Stimulated activated naive CD4-positive, alpha-beta T cell (primary cell): Measurements from ENCODE around the gene CTDP1.

Experiments used
- DNase-seq, 6 experiments: peaks; one replicate each; lab custom pipeline; 2025; lab: John Stamatoyannopoulos, UW

Gene CTDP1

DNA sequence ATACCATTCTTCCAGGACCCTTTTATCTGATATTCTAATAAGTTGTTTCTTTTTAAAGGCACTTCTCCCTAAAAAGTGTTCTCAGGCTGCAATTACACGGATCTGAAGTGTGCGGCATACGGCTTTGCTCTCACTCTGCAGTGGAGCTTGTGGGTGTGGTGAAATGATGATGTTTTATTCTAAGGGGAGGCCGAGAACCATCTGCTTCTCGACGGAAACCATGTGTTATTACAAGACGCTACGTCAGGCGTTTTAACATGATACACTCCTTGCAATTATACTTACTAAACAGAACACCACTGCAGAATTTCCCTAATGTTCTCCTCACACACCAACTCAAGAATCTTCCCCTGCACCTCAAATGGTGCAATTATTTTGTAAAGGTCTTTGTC, 34.9 kb upstream of the CTDP1 start:
- no peak for DNase-seq

DNA sequence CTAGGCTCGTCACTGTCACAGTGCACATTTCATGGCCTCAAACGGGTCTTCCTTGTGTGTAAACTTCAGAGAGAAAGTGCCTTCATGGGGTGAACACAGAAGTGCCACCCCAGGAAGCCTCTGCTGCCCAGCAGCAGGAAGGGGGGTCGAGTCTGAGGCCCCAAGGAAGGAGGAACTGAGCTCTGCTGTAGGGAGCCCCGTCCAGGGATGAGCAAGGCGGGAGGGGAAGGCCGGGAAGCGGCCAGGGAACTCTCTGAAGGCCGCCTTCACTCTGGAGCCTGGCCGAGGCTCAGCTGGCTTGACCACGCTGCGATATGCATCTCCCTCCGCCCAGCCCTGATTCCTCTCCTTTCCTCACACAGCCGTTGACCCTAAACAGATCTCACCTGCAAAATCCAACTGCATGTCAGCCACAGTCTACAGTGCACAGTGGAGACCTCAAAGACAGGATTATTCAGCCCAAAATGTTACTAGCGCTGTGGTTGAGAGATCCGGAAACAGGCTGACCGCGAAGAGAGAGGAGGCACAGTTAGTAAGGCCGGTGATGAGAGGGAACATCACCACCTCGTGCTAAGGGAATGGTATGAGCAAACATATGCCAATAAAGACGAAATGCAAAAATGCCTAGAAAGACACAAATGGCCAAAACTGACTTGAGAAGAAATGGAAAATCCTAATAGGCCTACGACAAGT, 34.2 kb upstream of the CTDP1 start:
- no peak for DNase-seq

DNA sequence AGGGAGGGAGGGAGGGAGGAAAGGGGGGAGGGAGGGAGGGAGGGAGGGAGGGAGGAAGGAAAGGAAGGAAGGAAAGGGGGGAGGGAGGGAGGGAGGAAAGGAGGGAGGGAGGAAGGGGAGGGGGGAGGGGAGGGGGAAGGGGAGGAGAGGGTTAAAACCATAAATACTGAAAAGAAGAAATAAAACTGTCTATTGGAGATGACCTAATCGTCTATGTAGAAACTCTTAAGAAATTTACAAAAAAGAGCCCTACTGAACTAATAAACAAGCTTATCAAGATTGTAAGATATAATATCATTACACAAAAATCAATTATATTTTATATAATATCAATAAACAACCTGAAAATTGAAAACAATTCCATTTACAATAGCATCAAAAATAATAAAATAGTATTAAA, 32.3 kb upstream of the CTDP1 start:
- DNase-seq = no peak

DNA sequence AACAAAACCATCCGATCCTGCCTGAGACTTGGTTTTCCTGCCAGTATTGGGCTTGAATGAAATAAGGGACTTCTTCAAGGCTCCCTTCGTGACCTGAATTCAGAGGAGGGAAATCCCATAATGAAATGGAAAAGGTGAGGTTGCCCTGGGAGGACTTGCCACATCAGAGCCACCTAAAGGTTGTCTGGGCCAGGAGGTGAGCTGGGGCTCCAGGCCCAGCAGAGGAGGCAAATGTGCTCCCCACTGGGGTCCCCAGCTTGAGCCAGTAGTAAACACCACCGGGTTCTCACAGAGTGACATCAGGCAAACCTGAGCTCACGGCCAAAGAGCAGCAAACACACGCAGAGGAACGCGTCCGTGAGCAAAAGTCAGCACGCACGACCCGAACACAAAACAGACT, 28.6 kb upstream of the CTDP1 start:
- DNase-seq = no peak

DNA sequence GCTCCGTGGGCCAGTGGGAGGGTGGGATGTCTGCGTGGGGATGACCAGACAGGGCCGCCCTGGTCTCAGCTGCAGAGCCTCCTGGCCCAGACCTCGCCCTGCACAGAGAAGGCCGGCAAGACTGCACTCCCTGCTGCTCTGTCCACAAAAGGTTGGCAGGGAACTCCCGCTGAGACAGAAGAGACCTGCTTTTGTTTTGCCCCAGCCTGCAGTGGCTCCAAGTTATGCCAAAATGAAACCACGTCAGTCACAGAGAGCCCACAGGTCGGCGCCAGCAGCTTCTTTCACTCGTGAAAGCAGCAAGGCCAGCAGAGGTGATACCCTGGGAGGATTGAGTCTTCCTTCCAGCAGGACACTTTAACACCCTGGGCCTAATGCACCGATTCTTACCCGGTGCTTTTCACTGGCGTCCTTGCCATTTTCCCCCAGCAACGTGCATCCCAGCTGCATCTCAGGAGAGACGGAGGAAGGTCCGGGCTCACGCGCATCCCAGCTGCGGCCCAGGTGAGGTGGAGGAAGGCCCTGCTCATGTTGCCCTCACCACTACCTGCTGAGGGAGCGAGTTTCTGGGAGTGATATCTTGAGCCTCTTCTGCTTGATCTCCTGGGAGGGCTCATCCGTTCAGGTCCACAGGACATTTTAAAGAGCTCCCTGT, 22.1 kb upstream of the CTDP1 start:
- DNase-seq = no peak

DNA sequence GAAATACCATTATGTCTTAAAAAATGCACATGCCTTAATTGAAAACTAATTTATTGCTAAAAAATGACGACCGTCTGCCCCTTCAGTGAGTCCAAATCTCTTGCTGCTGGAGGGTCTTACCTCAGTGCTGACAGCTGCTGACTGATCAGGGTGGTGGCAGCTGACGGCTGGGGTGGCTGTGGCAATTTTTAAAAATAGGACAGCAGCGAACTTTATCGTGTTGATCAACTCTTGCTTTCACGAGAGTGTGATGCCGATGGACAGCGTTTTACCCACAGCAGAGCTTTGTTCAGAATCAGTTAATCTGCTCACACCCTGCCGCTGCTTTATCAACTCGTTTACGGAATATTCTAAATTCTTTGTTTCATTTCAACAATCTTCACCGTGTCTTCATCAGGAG, 21.2 kb upstream of the CTDP1 start:
- no peak for DNase-seq

DNA sequence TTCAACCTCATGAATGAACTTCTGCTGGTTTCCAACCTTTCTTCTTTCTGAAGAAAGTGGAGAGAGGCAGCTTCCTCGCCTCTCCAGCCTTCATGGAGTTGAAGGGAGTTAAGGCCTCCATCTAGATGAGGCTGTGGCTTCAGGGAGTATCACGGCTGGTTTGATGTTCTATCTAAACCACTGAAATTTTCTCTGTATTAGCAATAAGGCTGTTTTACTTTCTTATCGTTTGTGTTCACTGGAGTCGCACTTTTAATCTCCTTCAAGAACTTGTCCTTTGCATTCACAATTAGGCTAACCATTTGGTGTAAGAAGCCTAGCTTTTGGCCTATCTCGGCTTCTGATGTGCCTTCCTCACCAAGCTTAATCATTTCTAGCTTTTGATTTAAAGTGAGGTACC, 19.9 kb upstream of the CTDP1 start:
- no peak for DNase-seq

DNA sequence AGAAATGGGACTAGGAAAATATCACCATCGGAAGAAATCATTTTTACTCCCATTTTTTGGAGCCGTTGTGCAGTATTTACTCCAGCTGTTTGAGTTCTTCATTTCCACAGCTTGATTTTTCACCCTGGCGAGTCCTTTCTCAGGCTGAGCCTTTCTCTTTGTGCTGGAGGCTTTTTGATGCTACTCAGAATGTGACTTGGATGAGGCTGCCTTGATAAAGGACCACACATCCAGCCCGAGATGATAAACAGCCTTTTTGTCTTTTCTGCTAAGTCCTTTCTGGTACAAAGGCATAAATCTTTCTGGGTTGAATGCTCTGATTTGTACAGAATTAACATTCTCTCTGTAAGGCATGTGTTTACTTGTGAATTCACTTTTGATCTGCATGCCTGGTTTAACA, 17.6 kb upstream of the CTDP1 start:
- DNase-seq = no peak

DNA sequence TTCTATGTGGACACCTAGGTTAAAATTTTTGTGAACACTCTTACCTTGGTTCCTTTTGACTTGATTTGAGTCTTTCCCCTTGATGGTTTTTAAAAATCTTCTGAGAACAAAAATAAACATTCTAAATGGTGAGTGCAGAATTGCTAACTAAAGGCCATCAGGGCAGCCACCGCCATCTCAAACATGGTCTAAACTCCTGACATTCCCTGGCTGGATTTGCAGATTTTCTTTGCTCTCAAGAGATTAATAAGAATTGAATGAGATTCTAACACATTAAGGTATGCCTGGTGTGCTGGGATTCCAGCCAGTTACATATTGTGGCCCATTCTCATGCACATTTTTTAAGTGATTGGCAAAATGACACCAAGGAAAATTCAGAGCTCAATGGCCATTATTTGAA, 17.2 kb upstream of the CTDP1 start:
- DNase-seq = no peak

DNA sequence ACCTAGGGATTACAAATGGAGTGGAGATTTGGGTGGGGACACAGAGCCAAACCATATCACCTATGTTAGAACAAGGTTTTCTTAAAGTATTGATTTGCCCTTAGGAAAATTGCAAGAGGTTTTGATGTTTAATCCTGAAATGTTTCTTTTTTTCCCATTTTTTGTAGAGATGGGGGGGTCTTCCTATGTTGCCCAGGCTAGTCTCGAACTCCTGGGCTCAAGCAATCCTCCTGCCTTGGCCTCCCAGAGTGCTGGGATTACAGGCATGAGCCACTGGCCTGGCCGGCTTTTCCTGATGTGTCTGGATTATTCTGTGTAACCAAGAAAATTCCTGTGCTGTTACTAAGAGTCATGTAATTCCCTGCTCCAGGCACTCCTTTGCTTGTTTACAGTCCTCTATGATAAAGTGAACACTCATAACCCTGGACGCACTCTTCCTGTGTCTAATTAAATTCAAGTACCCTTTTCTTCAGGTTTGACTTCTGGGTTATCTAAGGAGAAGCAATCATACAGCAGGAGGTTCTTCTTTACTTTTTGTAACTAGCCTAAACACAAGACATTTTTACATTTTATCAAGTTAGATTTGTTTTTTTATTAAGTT, 15.0 kb upstream of the CTDP1 start:
- no peak for DNase-seq

DNA sequence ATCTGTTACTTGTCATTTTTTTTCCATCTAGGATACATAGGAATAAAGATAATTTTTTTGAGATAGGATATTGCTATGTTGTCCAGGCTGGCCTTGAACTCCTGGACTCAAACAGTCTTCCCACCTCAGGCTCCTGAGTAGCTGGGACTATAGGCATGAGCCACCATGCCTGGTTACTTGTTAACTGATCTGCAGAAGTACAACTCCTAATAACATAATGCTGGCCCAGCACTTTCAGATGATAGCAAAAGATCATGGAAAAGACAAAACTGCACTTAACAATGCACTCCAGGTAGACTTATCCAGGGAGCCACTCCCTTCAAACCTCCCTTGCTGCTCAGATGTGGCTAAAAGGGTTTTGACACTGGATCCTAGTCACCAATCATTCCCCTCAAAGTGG, 11.4 kb upstream of the CTDP1 start:
- DNase-seq = no peak

DNA sequence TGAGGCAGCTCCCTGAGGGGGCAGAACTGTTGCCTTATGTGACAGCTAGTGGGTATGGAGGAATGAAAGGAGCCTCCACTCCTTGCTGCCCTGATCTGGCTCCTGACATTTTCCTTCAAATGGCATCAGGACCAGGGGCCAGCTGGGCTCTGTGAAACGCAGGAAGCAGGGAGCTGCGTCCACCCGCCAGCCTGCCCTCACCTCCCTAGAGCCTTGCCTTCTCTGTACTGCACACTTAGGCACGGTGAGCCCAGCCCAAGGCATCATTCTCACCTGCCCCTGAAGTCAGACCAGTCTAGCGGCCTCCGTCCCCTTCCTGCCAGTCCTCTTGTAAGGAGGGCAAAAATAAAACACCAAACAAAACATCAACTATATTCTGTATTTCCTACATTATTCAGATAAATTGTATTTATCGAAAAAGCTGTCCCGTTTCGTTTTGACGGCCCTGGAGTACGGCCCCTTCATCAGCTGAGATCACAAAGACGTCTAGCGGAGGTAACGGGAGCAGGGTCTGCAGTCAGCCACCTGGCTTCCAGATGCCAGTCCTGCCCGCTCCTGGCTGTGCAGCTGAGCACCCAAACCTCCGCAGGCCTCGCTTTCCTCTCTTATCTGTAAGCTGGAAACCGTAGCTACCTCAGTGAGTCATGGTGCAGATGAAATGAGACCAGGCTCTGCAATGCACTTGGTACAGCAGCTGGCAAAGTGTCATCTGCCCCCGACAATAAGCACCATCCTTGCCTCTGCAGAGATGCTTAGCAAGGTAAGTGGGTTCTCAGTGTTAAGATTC, 6.9 kb upstream of the CTDP1 start:
- DNase-seq = no peak

DNA sequence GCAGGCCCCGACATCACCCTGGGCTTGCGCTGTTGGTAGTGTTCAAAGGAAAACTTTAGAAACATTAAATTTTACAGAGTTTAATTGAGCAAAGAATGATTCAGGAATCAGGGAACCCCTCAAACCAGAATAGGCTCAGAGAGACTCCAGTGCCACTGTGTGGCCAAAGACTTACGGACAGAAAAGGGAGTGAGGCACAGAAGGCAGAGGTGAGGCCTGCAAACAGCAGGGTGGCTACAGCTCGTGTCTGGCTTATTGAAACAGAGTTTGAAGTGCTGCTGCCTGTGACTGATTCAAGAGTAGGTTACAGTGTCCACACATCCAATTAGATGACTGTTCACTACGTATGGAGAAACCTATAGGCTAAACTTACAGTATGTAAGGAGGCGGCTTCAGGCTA, 2.4 kb upstream of the CTDP1 start:
- DNase-seq = no peak

DNA sequence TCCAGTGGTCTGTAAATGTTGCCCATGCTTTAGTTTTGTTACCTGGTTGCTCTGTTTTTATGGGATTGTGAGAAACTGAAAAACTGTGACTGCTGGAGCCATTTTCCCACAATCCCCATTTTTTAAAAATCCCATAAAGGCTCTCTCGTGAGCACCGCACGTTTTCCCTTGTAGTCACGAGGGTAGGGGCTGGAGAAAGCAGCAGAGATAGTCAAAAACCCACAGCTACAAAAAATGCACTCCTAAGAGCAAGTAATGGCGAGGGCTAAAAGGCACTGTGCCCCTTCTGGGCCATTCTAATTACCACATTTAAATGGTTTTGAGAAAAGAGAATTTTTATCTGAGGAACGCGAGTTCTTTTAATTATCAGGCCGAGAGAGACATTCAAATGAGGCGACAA, 1.8 kb upstream of the CTDP1 start:
- DNase-seq = no peak

DNA sequence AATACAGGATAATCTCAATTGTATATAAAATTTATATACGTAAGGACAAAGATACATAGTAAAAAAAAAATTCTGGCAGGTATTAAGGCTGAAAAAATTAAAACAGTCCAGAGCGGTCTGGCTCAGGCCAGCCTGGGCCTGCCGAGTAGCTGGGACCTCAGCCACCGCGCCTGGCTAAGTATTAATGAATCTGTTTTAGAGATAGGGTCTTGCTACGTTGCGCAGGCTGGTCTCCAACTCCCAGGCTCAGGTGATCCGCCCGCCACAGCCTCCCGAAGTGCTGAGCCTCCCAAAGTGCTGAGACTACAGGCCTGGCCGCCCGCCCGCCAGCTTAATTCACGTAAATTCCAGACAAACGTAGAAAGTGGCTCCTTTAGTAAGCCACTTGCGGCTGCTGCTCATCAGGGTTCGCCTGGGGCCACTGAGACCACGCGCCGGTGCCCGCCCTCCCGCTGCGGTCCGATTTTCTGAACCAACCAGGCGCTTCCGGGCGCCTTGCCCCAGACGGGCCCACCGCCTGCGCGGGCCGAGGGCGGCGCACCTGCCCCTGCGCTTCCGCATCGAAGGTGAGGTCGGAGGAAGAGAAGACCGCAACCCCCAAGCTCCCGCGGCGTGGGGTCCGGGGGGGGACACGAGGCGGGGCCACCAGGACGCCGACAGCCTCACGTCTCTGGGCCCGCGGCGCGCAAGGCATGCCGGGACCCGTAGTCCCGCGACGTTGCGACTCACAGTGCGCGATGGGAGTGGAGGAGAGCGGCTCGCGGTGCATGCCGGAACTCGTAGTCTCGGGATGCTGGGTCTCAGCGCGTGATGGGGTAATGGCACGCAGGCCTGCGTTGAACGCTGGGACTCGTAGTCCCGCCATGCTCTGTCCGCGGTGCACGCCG, 695 bp upstream of the CTDP1 start:
- peak; percentile 97 to 99 (median 98) for DNase-seq

DNA sequence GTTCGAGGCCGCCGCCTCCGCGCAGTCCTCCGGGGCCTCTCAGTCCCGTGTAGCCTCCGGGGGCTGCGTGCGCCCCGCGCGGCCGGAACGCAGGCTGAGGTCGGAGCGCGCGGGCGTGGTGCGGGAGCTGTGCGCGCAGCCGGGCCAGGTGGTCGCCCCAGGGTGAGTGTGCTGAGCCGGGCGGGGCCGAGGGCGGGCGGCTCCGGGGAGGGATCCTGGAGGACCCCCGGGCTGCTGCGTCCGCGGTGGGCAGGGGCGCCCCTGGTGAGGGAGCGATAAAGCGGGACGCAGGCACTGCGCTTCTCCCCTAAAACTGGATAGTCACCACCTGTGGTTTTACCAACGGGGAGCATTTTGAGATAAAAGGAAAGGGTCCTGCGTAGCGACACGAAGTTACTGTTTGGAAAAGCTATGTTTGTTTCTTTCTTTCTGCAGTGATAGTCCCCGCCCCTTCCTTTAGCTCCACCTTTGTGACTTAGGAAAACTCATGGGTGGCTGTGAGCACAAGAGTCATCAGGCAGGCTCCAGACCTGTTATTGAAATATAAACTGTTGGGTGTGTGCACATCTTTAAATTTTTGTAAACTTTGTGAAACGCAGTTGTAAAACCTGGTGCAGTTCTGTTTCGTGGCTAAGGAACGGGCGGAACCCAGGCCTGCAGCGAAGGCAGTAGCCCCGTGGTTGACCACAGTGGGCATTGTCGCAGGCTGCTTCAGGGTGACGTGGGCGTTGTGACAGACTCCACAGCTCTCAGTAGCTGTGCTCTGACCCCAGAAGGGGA, 687 bp downstream of the CTDP1 start:
- DNase-seq = peak in 5 of 6 experiments; percentile 16 to 43 (median 40)

DNA sequence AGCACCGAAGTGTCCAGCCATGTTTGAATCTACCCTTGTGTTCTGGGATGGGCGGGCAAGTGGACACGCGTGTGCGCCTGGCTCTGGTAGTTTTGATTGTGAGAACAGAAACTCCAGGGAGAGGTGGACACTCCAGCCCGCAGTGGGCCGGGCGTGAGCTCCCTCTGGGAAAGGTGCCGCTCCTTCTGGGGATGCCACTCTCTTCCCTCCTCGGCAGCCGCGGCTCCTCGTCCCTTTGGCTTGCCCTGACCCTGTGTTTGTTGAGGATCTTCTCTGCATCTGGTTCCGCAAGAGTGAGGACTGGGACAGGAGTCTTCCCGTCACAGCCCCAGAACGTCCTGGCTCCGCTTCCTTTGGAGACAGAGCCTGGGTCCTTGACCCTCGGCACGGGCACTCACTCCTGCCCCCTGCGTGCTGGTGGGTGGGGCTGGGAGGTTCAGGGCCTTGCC, 1.3 kb downstream of the CTDP1 start:
- DNase-seq = no peak

DNA sequence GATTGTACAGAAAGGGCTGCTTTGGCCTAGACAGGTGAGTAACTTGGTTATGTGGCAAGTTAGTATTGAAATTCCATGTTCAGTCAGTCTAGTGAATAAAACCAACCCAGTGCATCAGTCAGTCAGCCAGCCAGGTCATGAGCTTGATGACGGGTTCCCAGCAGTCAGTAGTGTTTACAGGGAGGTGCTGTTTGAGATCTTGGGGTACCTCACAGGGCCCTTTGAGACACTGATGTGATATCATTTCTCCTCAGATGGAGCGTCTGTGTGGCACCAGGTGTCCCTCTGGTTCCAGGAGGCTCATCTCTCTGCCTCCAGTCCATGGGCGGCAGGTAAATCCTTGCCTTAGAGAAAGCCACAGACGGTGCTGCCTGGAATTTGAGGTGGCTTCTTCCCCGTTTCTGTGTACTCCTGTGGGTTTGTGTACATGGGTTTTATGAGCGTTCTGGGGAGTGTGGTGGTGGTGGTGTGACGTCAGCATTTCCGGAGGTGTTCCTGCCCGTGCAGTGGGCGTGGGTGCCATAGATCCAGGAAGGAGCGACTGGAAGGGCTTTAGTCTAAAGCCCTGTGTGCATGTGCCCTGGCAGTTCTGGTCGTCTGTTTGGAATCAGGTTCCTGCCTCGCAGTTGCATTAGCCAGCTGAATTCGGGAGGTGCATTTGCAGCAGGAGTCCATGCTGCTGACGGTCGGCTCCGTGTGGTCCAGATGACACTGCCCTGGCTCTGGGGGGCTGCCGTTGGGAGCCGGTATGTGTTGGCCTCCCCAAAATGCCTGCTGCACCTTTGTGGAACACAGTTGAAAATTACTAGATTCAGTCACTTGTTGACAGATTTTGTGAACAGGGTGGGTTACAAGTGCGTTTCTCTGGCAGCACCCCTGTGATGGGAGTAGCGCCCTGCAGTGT, 2.1 kb downstream of the CTDP1 start:
- peak; percentile 30 to 64 (median 62) for DNase-seq

DNA sequence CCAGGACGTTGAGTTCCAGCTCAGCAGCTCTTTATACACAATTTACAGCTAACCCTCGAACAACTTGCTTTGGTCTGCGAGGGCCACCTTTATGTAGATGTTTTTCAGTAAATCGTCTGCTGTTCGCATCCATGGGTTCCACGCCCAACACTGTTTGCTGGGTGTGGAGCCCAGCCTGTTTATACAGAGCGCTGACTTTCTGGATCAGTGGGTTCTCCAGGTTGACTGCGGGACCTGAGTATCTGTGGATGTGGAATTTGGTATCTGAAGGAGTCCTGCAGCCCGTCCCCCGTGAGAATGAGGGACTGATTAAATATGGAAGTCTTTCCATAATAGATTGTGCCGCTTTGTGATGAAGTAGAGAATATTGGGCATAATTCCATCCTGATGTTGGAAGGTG, 2.9 kb downstream of the CTDP1 start:
- no peak for DNase-seq
